Trophoblast cell (in vitro differentiated cells and primary cell): ENCODE results near the gene MYO16.

ENCODE experiments used
- DNase-seq, 2 donors: peaks; one replicate each; pipeline ENCODE4 v3.0.0-alpha.2; 2016
- H2AFZ ChIP-seq: 2 replicates; pipeline ENCODE4 v1.6.1; 2013; ENCODE audit warnings: low read length, moderate library complexity, mild to moderate bottlenecking; ENCODE audit not compliant: insufficient read depth, poor library complexity
- H2AK5ac ChIP-seq: 2 replicates; pipeline ENCODE4 v1.6.1; 2013; ENCODE audit warnings: mild to moderate bottlenecking, low read length
- H2BK120ac ChIP-seq: 2 replicates; pipeline ENCODE4 v1.6.1; 2013; ENCODE audit warnings: low read length, mild to moderate bottlenecking, moderate library complexity; ENCODE audit not compliant: insufficient read depth, poor library complexity
- H2BK12ac ChIP-seq: 2 replicates; pipeline ENCODE4 v1.6.1; 2013; ENCODE audit warnings: mild to moderate bottlenecking, low read length, moderate library complexity
- H2BK5ac ChIP-seq: 2 replicates; pipeline ENCODE4 v1.6.1; 2013; ENCODE audit warnings: low read length, low read depth, moderate library complexity, mild to moderate bottlenecking; ENCODE audit not compliant: poor library complexity
- H3K14ac ChIP-seq: 2 replicates; pipeline ENCODE4 v1.6.1; 2013; ENCODE audit warnings: mild to moderate bottlenecking, low read length
- H3K18ac ChIP-seq: 2 replicates; pipeline ENCODE4 v1.6.1; 2013; ENCODE audit warnings: mild to moderate bottlenecking, low read length
- H3K23ac ChIP-seq: 2 replicates; pipeline ENCODE4 v1.6.1; 2013; ENCODE audit warnings: low read length
- H3K27ac ChIP-seq: 2 replicates; pipeline ENCODE4 v1.5.1; 2013; ENCODE audit warnings: low read depth, mild to moderate bottlenecking, inconsistent platforms, low read length, moderate library complexity
- H3K27me3 ChIP-seq: 2 replicates; pipeline ENCODE4 v1.6.1; 2013; ENCODE audit warnings: inconsistent platforms, mild to moderate bottlenecking, low read length, moderate library complexity; ENCODE audit not compliant: insufficient read depth
- H3K36me3 ChIP-seq, 2 experiments: 1 replicate in 1 of 2; 2 replicates in 1 of 2; pipeline ENCODE4 v1.6.1; 2013; ENCODE audit warnings: low read length in 2 of 2, mild to moderate bottlenecking in 2 of 2, moderate library complexity in 1 of 2; ENCODE audit not compliant: insufficient read depth in 2 of 2, control insufficient read depth in 1 of 2
- H3K4ac ChIP-seq: 2 replicates; pipeline ENCODE4 v1.6.1; 2013; ENCODE audit warnings: low read depth, mild to moderate bottlenecking, low read length, moderate library complexity
- H3K4me1 ChIP-seq, 2 experiments: 1 replicate in 1 of 2; 2 replicates in 1 of 2; pipeline ENCODE4 v1.6.1; 2013; ENCODE audit warnings: low read length in 2 of 2, mild to moderate bottlenecking in 2 of 2, moderate library complexity in 1 of 2; ENCODE audit not compliant: insufficient read depth in 2 of 2, control insufficient read depth in 1 of 2
- H3K4me2 ChIP-seq: 2 replicates; pipeline ENCODE4 v1.6.1; 2013; ENCODE audit warnings: inconsistent platforms, mild to moderate bottlenecking, low read length, moderate library complexity
- H3K4me3 ChIP-seq: 2 replicates; pipeline ENCODE4 v1.5.1; 2013; ENCODE audit warnings: mild to moderate bottlenecking, low read depth, low read length, inconsistent platforms
- H3K79me1 ChIP-seq: one replicate; pipeline ENCODE4 v1.6.1; 2013; ENCODE audit warnings: low read length
- H3K79me2 ChIP-seq: 2 replicates; pipeline ENCODE4 v1.6.1; 2013; ENCODE audit warnings: low read length, mild to moderate bottlenecking; ENCODE audit not compliant: control insufficient read depth, insufficient read depth, poor library complexity
- H3K9ac ChIP-seq: 2 replicates; pipeline ENCODE4 v1.6.1; 2013; ENCODE audit warnings: mild to moderate bottlenecking, low read length
- H3K9me3 ChIP-seq: 2 replicates; pipeline ENCODE4 v1.6.1; 2013; ENCODE audit warnings: low read depth, mild to moderate bottlenecking, control low read depth, inconsistent platforms, low read length; ENCODE audit not compliant: insufficient read depth
- H4K12ac ChIP-seq: 2 replicates; pipeline ENCODE4 v1.6.1; 2013; ENCODE audit warnings: low read depth, mild to moderate bottlenecking, low read length, moderate library complexity
- H4K8ac ChIP-seq: 2 replicates; pipeline ENCODE4 v1.6.1; 2013; ENCODE audit warnings: low read depth, mild to moderate bottlenecking, low read length, moderate library complexity
- H4K91ac ChIP-seq: one replicate; pipeline ENCODE4 v1.6.1; 2013; ENCODE audit warnings: low read depth, mild to moderate bottlenecking, low read length, moderate library complexity
- WGBS: extraction: QIAGEN DNeasy Blood & Tissue Kit; methylation state at CpG from one replicate; pipeline ENCODE4 v1.1.7; 2013; ENCODE audit warnings: missing lambda C conversion rate; ENCODE audit not compliant: insufficient read length, insufficient coverage; ENCODE audit errors: extremely low coverage; 5-methylcytosine and 5-hydroxymethylcytosine counted together

The MYO16 gene

DNA sequence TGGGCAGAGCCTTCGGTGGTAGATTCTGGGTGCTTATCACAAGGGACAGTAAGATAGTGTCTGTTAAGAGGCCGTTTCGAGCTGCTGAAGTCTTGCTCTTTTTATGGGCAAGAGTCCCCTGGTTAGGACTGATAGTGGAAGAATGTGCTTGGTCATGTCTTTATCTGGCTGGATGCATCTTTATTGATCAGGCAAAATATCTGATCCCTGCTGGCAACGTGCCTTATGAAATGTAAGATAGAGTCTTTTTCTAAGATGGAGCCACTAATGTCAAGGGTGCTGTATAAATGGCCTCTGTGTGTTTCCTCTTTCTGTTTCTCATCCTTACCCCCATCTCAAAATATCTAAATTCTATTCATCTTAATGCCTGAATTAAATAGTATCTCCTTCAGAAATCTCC lies 53.3 kb downstream of the MYO16 start:
- H3K9ac ChIP-seq = no peak overlapping the region
- H4K12ac ChIP-seq = no peak overlapping the region
- no peaks in the 10 kb centered on the region for H3K79me1 ChIP-seq
- no CpG with 5 or more reads among the region's 4 CpGs for WGBS
- H2AK5ac ChIP-seq = no peak overlapping the region
- H3K79me2 ChIP-seq = no peaks in the 10 kb centered on the region
- DNase-seq = no peak
- H3K27me3 ChIP-seq = no peaks in the 10 kb centered on the region
- no peaks in the 10 kb centered on the region for H3K9me3 ChIP-seq
- H3K4ac ChIP-seq = no peak overlapping the region
- H3K14ac ChIP-seq = no peak overlapping the region
- no peak overlapping the region for H2BK5ac ChIP-seq
- no peak overlapping the region for H4K91ac ChIP-seq
- no peak overlapping the region for H2AFZ ChIP-seq
- H3K36me3 ChIP-seq = no peaks in the 10 kb centered on the region
- H2BK120ac ChIP-seq = no peak overlapping the region
- no peak overlapping the region for H3K23ac ChIP-seq
- no peak overlapping the region for H3K18ac ChIP-seq
- H3K4me2 ChIP-seq = no peak overlapping the region
- no peaks in the 10 kb centered on the region for H3K4me1 ChIP-seq
- H3K4me3 ChIP-seq = no peak overlapping the region
- no peak overlapping the region for H2BK12ac ChIP-seq
- H4K8ac ChIP-seq = no peak overlapping the region
- H3K27ac ChIP-seq = no peak overlapping the region

DNA sequence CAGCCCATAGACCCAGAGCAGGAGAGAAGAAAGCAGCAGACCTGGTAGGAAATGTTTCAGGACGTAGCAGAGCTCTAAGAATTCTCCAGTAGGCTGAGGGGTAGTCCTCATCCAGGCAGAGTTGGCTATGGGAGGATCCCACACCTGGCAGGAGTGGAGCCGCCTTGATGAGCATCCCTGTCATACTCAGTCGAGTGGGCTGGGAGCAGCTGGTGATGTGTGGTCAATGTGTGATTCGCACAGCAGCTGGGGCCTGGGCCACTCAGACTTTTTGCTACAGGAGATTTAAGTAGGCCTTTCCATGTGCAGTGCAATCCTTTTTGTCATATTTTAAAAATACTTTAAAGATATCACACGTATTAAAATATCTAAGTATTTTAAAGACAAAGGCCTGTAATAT lies 56.6 kb downstream of the MYO16 start:
- Histone ChIP-seq H2BK120ac (no peak overlapping the region), H3K79me1 (no peaks in the 10 kb centered on the region), H2AFZ (no peak overlapping the region), H2BK5ac (no peak overlapping the region), H2BK12ac (no peak overlapping the region), H3K14ac (no peak overlapping the region), H2AK5ac (no peak overlapping the region), H3K4me1 (no peaks in the 10 kb centered on the region), H4K12ac (no peak overlapping the region), H3K4me2 (no peak overlapping the region), H3K79me2 (no peaks in the 10 kb centered on the region), H3K9me3 (no peaks in the 10 kb centered on the region), H3K36me3 (no peaks in the 10 kb centered on the region), H3K27ac (no peak overlapping the region), H3K4ac (no peak overlapping the region), H3K9ac (no peak overlapping the region), H4K91ac (no peak overlapping the region), H4K8ac (no peak overlapping the region), H3K4me3 (no peak overlapping the region), H3K23ac (no peak overlapping the region), H3K27me3 (no peaks in the 10 kb centered on the region), H3K18ac (no peak overlapping the region)
- no peak for DNase-seq
- no CpG with 5 or more reads among the region's 5 CpGs for WGBS

- Histone ChIP-seq H3K9ac (no peak overlapping the region), H3K79me2 (no peaks in the 10 kb centered on the region), H3K9me3 (no peaks in the 10 kb centered on the region), H2AK5ac (no peak overlapping the region), H3K27ac (no peak overlapping the region), H3K4me2 (no peak overlapping the region), H3K4me3 (no peak overlapping the region), H4K12ac (no peak overlapping the region), H2BK5ac (no peak overlapping the region), H4K91ac (no peak overlapping the region), H3K79me1 (no peaks in the 10 kb centered on the region), H3K27me3 (no peaks in the 10 kb centered on the region), H3K4me1 (no peaks in the 10 kb centered on the region), H3K4ac (no peak overlapping the region), H3K36me3 (no peaks in the 10 kb centered on the region), H2BK12ac (no peak overlapping the region), H2AFZ (no peak overlapping the region), H3K18ac (no peak overlapping the region), H3K14ac (no peak overlapping the region), H2BK120ac (no peak overlapping the region), H4K8ac (no peak overlapping the region), H3K23ac (no peak overlapping the region)
- no CpG with 5 or more reads among the region's 1 CpG for WGBS
- peak in 1 of 2 donors; percentile 59 for DNase-seq
Measured at GRCh38 chr13:108690726-108691125, 61.3 kb downstream of the MYO16 start.

GRCh38 chr13:108700422-108701170 lies 71.2 kb downstream of the MYO16 start:
- Histone ChIP-seq H3K4me3 (no peak overlapping the region), H4K91ac (no peak overlapping the region), H3K9ac (no peak overlapping the region), H4K12ac (no peak overlapping the region), H2BK5ac (no peak overlapping the region), H3K9me3 (no peaks in the 10 kb centered on the region), H3K18ac (no peak overlapping the region), H3K4me1 (no peaks in the 10 kb centered on the region), H3K14ac (no peak overlapping the region), H2AFZ (no peak overlapping the region), H3K4me2 (no peak overlapping the region), H2AK5ac (no peak overlapping the region), H2BK120ac (no peak overlapping the region), H3K79me1 (no peaks in the 10 kb centered on the region), H3K27me3 (no peaks in the 10 kb centered on the region), H4K8ac (no peak overlapping the region), H3K36me3 (no peaks in the 10 kb centered on the region), H3K79me2 (no peaks in the 10 kb centered on the region), H2BK12ac (no peak overlapping the region), H3K4ac (no peak overlapping the region), H3K27ac (no peak overlapping the region), H3K23ac (no peak overlapping the region)
- DNase-seq = no peak
- WGBS = no CpG with 5 or more reads among the region's 9 CpGs
